ENCODE results near the gene TUBA4B.
A peak's percentile ranks its signal among the peaks of the same experiment; 100 is the strongest.
"Not testable (repeated sequence)": the region's sequence is repeated elsewhere in the genome, so short reads cannot be mapped to it uniquely, and the experiment has no call there.

Gene TUBA4B

GRCh38 chr2:219291910-219292490 lies 39.0 kb downstream of the TUBA4B start:
- no peak for DNase-seq

- no peak for DNase-seq
These were observed 39.6 kb downstream of the TUBA4B start for GRCh38 chr2:219292616-219293015.

GRCh38 chr2:219293736-219294231 lies 40.7 kb downstream of the TUBA4B start:
- DNase-seq: no peak

- peak; percentile 94 for DNase-seq
These were observed 41.6 kb downstream of the TUBA4B start for GRCh38 chr2:219294356-219295351.

GRCh38 chr2:219296142-219296541 lies 43.1 kb downstream of the TUBA4B start:
- no peak for DNase-seq

GRCh38 chr2:219296631-219297391 lies 43.8 kb downstream of the TUBA4B start:
- DNase-seq: peak; percentile 32

GRCh38 chr2:219297766-219298456 lies 44.9 kb downstream of the TUBA4B start:
- DNase-seq: no peak

- peak; percentile 90 for DNase-seq
These were observed 45.8 kb downstream of the TUBA4B start for GRCh38 chr2:219298759-219299371.

GRCh38 chr2:219299372-219299760 lies 46.3 kb downstream of the TUBA4B start:
- no peak for DNase-seq

GRCh38 chr2:219300022-219300421 lies 47.0 kb downstream of the TUBA4B start:
- DNase-seq: no peak

GRCh38 chr2:219302412-219302968 lies 49.4 kb downstream of the TUBA4B start:
- no peak for DNase-seq

GRCh38 chr2:219304223-219304622 lies 51.2 kb downstream of the TUBA4B start:
- DNase-seq: no peak

GRCh38 chr2:219306047-219306446 lies 53.0 kb downstream of the TUBA4B start:
- no peak for DNase-seq

- peak; percentile 76 for DNase-seq
These were observed 55.4 kb downstream of the TUBA4B start for GRCh38 chr2:219308142-219309101.

GRCh38 chr2:219309278-219309677 lies 56.2 kb downstream of the TUBA4B start, which contains the start of gene PTPRN:
Gene PTPRN, minus strand, starts transcription at chr2:219309401. Its CDS starts 69 bp downstream, at chr2:219309332.
- no peak for DNase-seq

GRCh38 chr2:219312683-219313263 lies 59.7 kb downstream of the TUBA4B start:
- not testable (repeated sequence) for DNase-seq

GRCh38 chr2:219314804-219315468 lies 61.9 kb downstream of the TUBA4B start:
- DNase-seq: no peak

Measured in CD4-positive, alpha-beta T cell treated with Interleukin-17A for 4 hours (primary cell).